Esophagus (tissue), 2 donors: Measurements from ENCODE around the gene VASH2. TPM values are rescaled to one million over a fixed set of nuclear protein-coding genes. Genes with fewer than 3 reads are reported as not detected.
"Not testable (repeated sequence)": the region's sequence is repeated elsewhere in the genome, so short reads cannot be mapped to it uniquely, and the experiment has no call there.

Source experiments
- H3K27ac ChIP-seq, 2 donors: one replicate each; pipeline ENCODE4 v1.5.1; 2013; ENCODE audit warnings: low read depth in 2 of 2, mild to moderate bottlenecking in 2 of 2, inconsistent platforms in 1 of 2, low read length in 1 of 2, moderate library complexity in 1 of 2
- H3K27me3 ChIP-seq, 2 donors: one replicate each; pipeline ENCODE4 v1.6.1; 2013; ENCODE audit warnings: low read length in 2 of 2, control low read depth in 1 of 2, mild to moderate bottlenecking in 1 of 2; ENCODE audit not compliant: insufficient read depth in 2 of 2, control insufficient read depth in 1 of 2
- H3K36me3 ChIP-seq, 2 donors: one replicate each; pipeline ENCODE4 v1.6.1; 2013; ENCODE audit warnings: low read length in 1 of 2; ENCODE audit not compliant: control insufficient read depth in 2 of 2, insufficient read depth in 2 of 2
- H3K4me1 ChIP-seq, 2 donors: one replicate each; pipeline ENCODE4 v1.6.1; 2013; ENCODE audit warnings: low read length in 1 of 2; ENCODE audit not compliant: control insufficient read depth in 2 of 2, insufficient read depth in 2 of 2
- H3K4me3 ChIP-seq, 2 donors: one replicate each; pipeline ENCODE4 v1.5.1; 2013; ENCODE audit warnings: low read length in 2 of 2, mild to moderate bottlenecking in 2 of 2, low read depth in 1 of 2, moderate library complexity in 1 of 2
- H3K9me3 ChIP-seq, 2 donors: one replicate each; pipeline ENCODE4 v1.6.1; 2013; ENCODE audit warnings: mild to moderate bottlenecking in 2 of 2, low read depth in 1 of 2, low read length in 1 of 2, moderate library complexity in 1 of 2; ENCODE audit not compliant: control insufficient read depth in 2 of 2, insufficient read depth in 1 of 2
- WGBS, 2 donors: extraction: QIAGEN DNeasy Blood & Tissue Kit; methylation state at CpG; one replicate each; pipeline ENCODE4 v1.1.7; 2013; 5-methylcytosine and 5-hydroxymethylcytosine counted together
- polyA plus RNA-seq, 2 donors: library from polyadenylated mRNA; stranded (reverse); fragments of 200-250 nt; gene quantifications; one replicate each; pipeline ENCODE4 v1.2.3, GENCODE V29; 2013
- donor health status: healthy with polysubstance abuse.
- donor health status: Bipolar disorder and iron deficiency.

Gene VASH2
- polyA plus RNA-seq, 2 donors: 0.24 to 0.33 TPM

- H3K27me3 ChIP-seq: no peaks in the 10 kb centered on the region
- no peaks in the 10 kb centered on the region for H3K4me1 ChIP-seq
- WGBS, 2 donors: 0 to 1% methylated on average over 43 to 66 of the region's 66 CpGs
Measured at GRCh38 chr1:213015099-213016050, 65.0 kb downstream of the VASH2 start, which contains the start of gene ANGEL2. TSS of gene ANGEL2 (minus strand) at chr1:213015867. CDS start at chr1:213015671, 196 bp downstream.

GRCh38 chr1:213017447-213018273 lies 67.3 kb downstream of the VASH2 start:
- no peaks in the 10 kb centered on the region for H3K27me3 ChIP-seq
- H3K27ac ChIP-seq: no peak overlapping the region
- H3K9me3 ChIP-seq: no peaks in the 10 kb centered on the region
- no peaks in the 10 kb centered on the region for H3K36me3 ChIP-seq
- WGBS, 2 donors: 94 to 95% methylated on average over 9 of the region's 9 CpGs
- no peaks in the 10 kb centered on the region for H3K4me1 ChIP-seq
- H3K4me3 ChIP-seq: no peak overlapping the region

More at GRCh38 chr1:213015099-213016050, 65.0 kb downstream of the VASH2 start, which contains the start of gene ANGEL2:
- Histone ChIP-seq H3K36me3 (no peaks in the 10 kb centered on the region), H3K9me3 (no peaks in the 10 kb centered on the region), H3K4me3 (peak within 1 kb of the TSS; percentile 80 to 89), H3K27ac (peak within 1 kb of the TSS; percentile 95 to 96)

- H3K4me3 ChIP-seq: no peak overlapping the region
- WGBS, 2 donors: 87 to 94% methylated on average over 4 of the region's 4 CpGs
- H3K4me1 ChIP-seq: no peaks in the 10 kb centered on the region
- no peaks in the 10 kb centered on the region for H3K9me3 ChIP-seq
- H3K27me3 ChIP-seq: no peaks in the 10 kb centered on the region
- no peak overlapping the region for H3K27ac ChIP-seq
- H3K36me3 ChIP-seq: no peaks in the 10 kb centered on the region
Measured at GRCh38 chr1:213019450-213019849, 69.1 kb downstream of the VASH2 start.

GRCh38 chr1:213020016-213020415 lies 69.7 kb downstream of the VASH2 start:
- 95 to 96% methylated on average over 3 of the region's 3 CpGs for WGBS, 2 donors
- H3K9me3 ChIP-seq: no peaks in the 10 kb centered on the region
- H3K4me1 ChIP-seq: no peaks in the 10 kb centered on the region
- H3K36me3 ChIP-seq: no peaks in the 10 kb centered on the region
- no peak overlapping the region for H3K27ac ChIP-seq
- H3K4me3 ChIP-seq: no peak overlapping the region
- H3K27me3 ChIP-seq: no peaks in the 10 kb centered on the region

GRCh38 chr1:213027024-213027423 lies 76.7 kb downstream of the VASH2 start:
- H3K27me3 ChIP-seq, H3K36me3 ChIP-seq, H3K4me1 ChIP-seq, H3K4me3 ChIP-seq, H3K9me3 ChIP-seq, H3K27ac ChIP-seq: not testable (repeated sequence)
- WGBS, 2 donors: 84 to 91% methylated on average over 3 of the region's 3 CpGs

- Histone ChIP-seq H3K4me1 (no peaks in the 10 kb centered on the region), H3K36me3 (no peaks in the 10 kb centered on the region), H3K4me3 (no peak overlapping the region), H3K9me3 (no peaks in the 10 kb centered on the region), H3K27me3 (no peaks in the 10 kb centered on the region), H3K27ac (no peak overlapping the region)
Measured at GRCh38 chr1:213032651-213033050, 82.3 kb downstream of the VASH2 start.

- H3K9me3 ChIP-seq: no peaks in the 10 kb centered on the region
- H3K27ac ChIP-seq: no peak overlapping the region
- no peak overlapping the region for H3K4me3 ChIP-seq
- no peaks in the 10 kb centered on the region for H3K36me3 ChIP-seq
- 95 to 100% methylated on average over 1 of the region's 1 CpG for WGBS, 2 donors
- no peaks in the 10 kb centered on the region for H3K4me1 ChIP-seq
- no peaks in the 10 kb centered on the region for H3K27me3 ChIP-seq
Measured at GRCh38 chr1:213034713-213035112, 84.4 kb downstream of the VASH2 start.

GRCh38 chr1:213035573-213035972 lies 85.2 kb downstream of the VASH2 start:
- WGBS, 2 donors: 82 to 83% methylated on average over 2 of the region's 2 CpGs
- H3K27me3 ChIP-seq: no peaks in the 10 kb centered on the region

More at GRCh38 chr1:213035573-213035972, 85.2 kb downstream of the VASH2 start:
- H3K4me3 ChIP-seq: no peak overlapping the region
- no peak overlapping the region for H3K27ac ChIP-seq
- H3K4me1 ChIP-seq: no peaks in the 10 kb centered on the region
- H3K9me3 ChIP-seq: no peaks in the 10 kb centered on the region
- no peaks in the 10 kb centered on the region for H3K36me3 ChIP-seq
